Upper lobe of left lung (tissue), 4 donors: ENCODE measurements around the gene BEST4.

ENCODE experiments used
- EP300 ChIP-seq, 4 donors: sonication (generic); formaldehyde crosslinking; IDR thresholded peaks; one replicate each; pipeline ENCODE4 v1.5.1; 2017; ENCODE audit warnings: antibody characterized with exemption in 4 of 4, control low read depth in 2 of 4
- POLR2A ChIP-seq, 4 donors: fragments of 450-650 bp; IDR thresholded peaks; one replicate each; pipeline ENCODE4 v1.5.1; 2016 to 2017; ENCODE audit warnings: antibody characterized with exemption in 4 of 4, mild to moderate bottlenecking in 2 of 4
- POLR2AphosphoS5 ChIP-seq, 2 donors: sonication (generic); formaldehyde crosslinking; IDR thresholded peaks; one replicate each; pipeline ENCODE4 v1.5.1; 2017; ENCODE audit warnings: antibody characterized with exemption in 2 of 2
- TF ChIP-seq, protein P1 (sequence below), 6 experiments: fragments of 450-650 bp in 4 of 6; fragments of 200-600 bp in 2 of 6; sonication (generic) in 2 of 6; IDR thresholded peaks; one replicate each; pipeline ENCODE4 v1.5.1; 2016 to 2019; ENCODE audit warnings: antibody characterized with exemption in 6 of 6

DNA sequence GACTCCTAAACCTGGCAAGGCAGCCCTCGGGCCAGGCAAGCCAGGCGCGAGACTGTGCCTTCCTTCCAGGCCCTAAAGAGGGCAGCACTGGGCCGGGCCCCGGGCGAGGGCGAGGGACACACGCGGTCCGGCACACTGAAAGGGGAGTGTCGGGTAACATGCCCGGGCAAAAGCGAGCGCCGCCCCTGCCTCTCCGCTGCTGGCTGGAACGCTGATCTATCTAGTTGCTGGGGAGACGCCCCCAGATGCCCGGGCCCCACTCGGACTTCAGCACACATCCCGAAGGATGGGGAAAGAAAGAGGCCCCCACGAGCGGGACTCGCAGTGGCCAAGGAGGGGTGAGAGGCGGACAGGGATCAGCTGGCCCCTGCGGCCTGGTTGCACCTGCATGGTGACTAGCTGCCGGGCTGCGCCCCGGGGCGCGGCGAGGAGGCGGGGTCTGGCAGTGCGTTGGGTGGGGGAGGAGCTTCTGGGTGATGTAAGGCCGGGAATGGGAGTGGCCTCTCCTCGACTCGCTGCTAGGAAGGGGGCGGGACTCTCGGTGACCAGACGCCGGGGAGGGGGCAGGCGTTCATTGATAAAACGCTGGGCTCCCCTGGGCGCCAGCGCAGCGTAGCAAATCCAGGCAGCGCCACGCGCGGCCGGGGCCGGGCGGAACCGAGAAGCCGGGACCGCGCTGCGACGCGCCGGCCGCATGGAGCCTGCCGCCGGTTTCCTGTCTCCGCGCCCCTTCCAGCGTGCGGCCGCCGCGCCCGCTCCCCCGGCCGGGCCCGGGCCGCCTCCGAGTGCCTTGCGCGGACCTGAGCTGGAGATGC lies 12.0 kb upstream of the BEST4 start, which contains the start of gene PLK3:
- TF ChIP-seq, protein P1, sequence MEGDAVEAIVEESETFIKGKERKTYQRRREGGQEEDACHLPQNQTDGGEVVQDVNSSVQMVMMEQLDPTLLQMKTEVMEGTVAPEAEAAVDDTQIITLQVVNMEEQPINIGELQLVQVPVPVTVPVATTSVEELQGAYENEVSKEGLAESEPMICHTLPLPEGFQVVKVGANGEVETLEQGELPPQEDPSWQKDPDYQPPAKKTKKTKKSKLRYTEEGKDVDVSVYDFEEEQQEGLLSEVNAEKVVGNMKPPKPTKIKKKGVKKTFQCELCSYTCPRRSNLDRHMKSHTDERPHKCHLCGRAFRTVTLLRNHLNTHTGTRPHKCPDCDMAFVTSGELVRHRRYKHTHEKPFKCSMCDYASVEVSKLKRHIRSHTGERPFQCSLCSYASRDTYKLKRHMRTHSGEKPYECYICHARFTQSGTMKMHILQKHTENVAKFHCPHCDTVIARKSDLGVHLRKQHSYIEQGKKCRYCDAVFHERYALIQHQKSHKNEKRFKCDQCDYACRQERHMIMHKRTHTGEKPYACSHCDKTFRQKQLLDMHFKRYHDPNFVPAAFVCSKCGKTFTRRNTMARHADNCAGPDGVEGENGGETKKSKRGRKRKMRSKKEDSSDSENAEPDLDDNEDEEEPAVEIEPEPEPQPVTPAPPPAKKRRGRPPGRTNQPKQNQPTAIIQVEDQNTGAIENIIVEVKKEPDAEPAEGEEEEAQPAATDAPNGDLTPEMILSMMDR (IDR thresholded peaks at IDR 0.05): peak; percentile 94 to 96 (median 95)
- TF ChIP-seq POLR2AphosphoS5 (IDR thresholded peaks at IDR 0.05) (peak; percentile 89 to 98), EP300 (IDR thresholded peaks at IDR 0.05) (peak in 1 of 4 donors; percentile 40), POLR2A (IDR thresholded peaks at IDR 0.05) (peak in 3 of 4 donors; percentile 92 to 98 (median 97))
